Measurements from ENCODE around the gene BFSP2.

DNA sequence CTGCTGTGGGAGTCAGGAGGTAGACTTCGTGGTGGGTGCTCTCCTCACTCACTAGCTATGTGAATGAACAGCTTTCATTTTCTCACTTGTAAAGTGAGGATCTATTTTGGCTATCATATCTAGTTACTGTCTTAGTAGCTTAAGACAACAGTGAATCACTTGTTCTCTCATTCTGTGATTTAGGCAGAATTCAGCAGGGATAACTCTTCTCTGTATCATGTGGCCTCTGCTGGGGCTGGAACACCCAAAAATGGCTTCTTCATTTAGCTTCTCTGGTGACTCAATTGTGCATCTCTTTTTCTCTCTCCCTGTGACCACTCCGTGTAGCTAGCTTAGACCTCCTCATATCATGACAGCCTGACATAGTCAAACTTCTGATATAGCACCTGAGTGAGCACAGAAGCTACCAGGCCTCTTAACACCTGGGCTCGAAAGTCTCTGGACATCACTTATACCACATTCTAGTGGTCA is 68.4 kb downstream of the BFSP2 start:
- TF ChIP-seq, protein P1, sequence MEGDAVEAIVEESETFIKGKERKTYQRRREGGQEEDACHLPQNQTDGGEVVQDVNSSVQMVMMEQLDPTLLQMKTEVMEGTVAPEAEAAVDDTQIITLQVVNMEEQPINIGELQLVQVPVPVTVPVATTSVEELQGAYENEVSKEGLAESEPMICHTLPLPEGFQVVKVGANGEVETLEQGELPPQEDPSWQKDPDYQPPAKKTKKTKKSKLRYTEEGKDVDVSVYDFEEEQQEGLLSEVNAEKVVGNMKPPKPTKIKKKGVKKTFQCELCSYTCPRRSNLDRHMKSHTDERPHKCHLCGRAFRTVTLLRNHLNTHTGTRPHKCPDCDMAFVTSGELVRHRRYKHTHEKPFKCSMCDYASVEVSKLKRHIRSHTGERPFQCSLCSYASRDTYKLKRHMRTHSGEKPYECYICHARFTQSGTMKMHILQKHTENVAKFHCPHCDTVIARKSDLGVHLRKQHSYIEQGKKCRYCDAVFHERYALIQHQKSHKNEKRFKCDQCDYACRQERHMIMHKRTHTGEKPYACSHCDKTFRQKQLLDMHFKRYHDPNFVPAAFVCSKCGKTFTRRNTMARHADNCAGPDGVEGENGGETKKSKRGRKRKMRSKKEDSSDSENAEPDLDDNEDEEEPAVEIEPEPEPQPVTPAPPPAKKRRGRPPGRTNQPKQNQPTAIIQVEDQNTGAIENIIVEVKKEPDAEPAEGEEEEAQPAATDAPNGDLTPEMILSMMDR (IDR thresholded peaks at IDR 0.05): no peak
- TF ChIP-seq POLR2A (IDR thresholded peaks at IDR 0.05): no peak
- TF ChIP-seq POLR2AphosphoS5 (IDR thresholded peaks at IDR 0.05): no peak
- no peak for TF ChIP-seq EP300 (IDR thresholded peaks at IDR 0.05)
